Spleen (tissue), 11 donors: ENCODE data around the gene CYTH4. TPM values are rescaled to one million over a fixed set of nuclear protein-coding genes. Genes with fewer than 3 reads are reported as not detected.

Experiments
- DNase-seq: peaks from one replicate; pipeline ENCODE4 v3.0.0-alpha.2; 2020
- H3K27ac ChIP-seq, 8 donors: fragments of 200-600 bp; sonication (generic) in 7 of 8; 1 replicate in 4 of 8; 2 replicates in 4 of 8; pipeline versions ENCODE4 v1.5.0 to v1.8.0; 2016 to 2021; ENCODE audit warnings: inconsistent platforms in 4 of 8, mild to moderate bottlenecking in 4 of 8, moderate library complexity in 1 of 8
- H3K27me3 ChIP-seq, 7 donors: fragments of 200-600 bp; sonication (generic) in 6 of 7; replicated peaks in 1 of 7; 1 replicate in 4 of 7; 2 replicates in 3 of 7; pipeline versions ENCODE4 v1.5.0 to v1.8.0; 2016 to 2021; ENCODE audit warnings: inconsistent platforms in 3 of 7, mild to moderate bottlenecking in 1 of 7
- H3K36me3 ChIP-seq, 6 donors: fragments of 200-600 bp; sonication (generic) in 5 of 6; 1 replicate in 4 of 6; 2 replicates in 2 of 6; pipeline versions ENCODE4 v1.5.0 to v1.8.0; 2016 to 2021; ENCODE audit warnings: inconsistent platforms in 2 of 6
- H3K4me1 ChIP-seq, 6 donors: fragments of 200-600 bp; sonication (generic) in 5 of 6; 1 replicate in 3 of 6; 2 replicates in 3 of 6; pipeline versions ENCODE4 v1.5.0 to v1.8.0; 2016 to 2021; ENCODE audit warnings: inconsistent platforms in 3 of 6
- H3K4me3 ChIP-seq, 8 donors: fragments of 200-600 bp; sonication (generic) in 7 of 8; 1 replicate in 4 of 8; 2 replicates in 4 of 8; pipeline versions ENCODE4 v1.5.0 to v1.8.0; 2016 to 2021; ENCODE audit warnings: inconsistent platforms in 4 of 8, mild to moderate bottlenecking in 4 of 8, moderate library complexity in 2 of 8
- H3K9me3 ChIP-seq, 8 donors: fragments of 200-600 bp; sonication (generic) in 7 of 8; 1 replicate in 4 of 8; 2 replicates in 4 of 8; pipeline versions ENCODE4 v1.5.0 to v1.8.0; 2016 to 2021; ENCODE audit warnings: inconsistent platforms in 4 of 8
- CTCF ChIP-seq, 11 experiments: fragments of 200-600 bp in 7 of 11; fragments of 450-650 bp in 4 of 11; sonication (generic) in 4 of 11; IDR thresholded peaks in 8 of 11; conservative IDR thresholded peaks in 3 of 11; 1 replicate in 7 of 11; 2 replicates in 4 of 11; pipeline versions ENCODE4 v1.4.0 to v1.8.0; 2016 to 2021; ENCODE audit warnings: antibody characterized with exemption in 11 of 11, inconsistent platforms in 4 of 11, mild to moderate bottlenecking in 1 of 11
- POLR2A ChIP-seq, 3 donors: fragments of 450-650 bp; IDR thresholded peaks; one replicate each; pipeline ENCODE4 v1.5.1; 2017; ENCODE audit warnings: antibody characterized with exemption in 3 of 3, mild to moderate bottlenecking in 1 of 3
- POLR2AphosphoS5 ChIP-seq, 3 donors: sonication (generic); formaldehyde crosslinking; IDR thresholded peaks; one replicate each; pipeline ENCODE4 v1.5.1; 2017; ENCODE audit warnings: antibody characterized with exemption in 3 of 3
- WGBS, 5 donors: extraction: QIAGEN DNeasy Blood & Tissue Kit in 3 of 5; methylation state at CpG; one replicate each; pipeline versions ENCODE4 v1.1.5 to v1.1.7; 2013 to 2018; 5-methylcytosine and 5-hydroxymethylcytosine counted together
- intact Hi-C: fragments of 100-400 bp; cut with DNase I; formaldehyde crosslinking; loops from one replicate; pipeline ENCODE4 v1.15.0; 2023; ENCODE audit warnings: low total_unique reads
- polyA plus RNA-seq, 3 donors: library from polyadenylated mRNA; stranded (reverse); fragments of 200-250 nt; gene quantifications; one replicate each; pipeline ENCODE4 v1.2.1, GENCODE V29; 2013
- total RNA-seq, 7 donors: library from RNA; depleted of rRNA in 3 of 7; stranded (reverse); fragments of >200 nt in 3 of 7; fragmentation: NEBNext Ultra II Directional in 4 of 7; extraction: Animal tissue kit (Norgen Biotek cat#: 25700) in 4 of 7; gene quantifications; one replicate each; pipeline versions ENCODE4 v1.1.0 to v1.2.1, GENCODE V29; 2016 to 2021
- donor health status: healthy with polysubstance abuse.
- donor health status: DM: no; HTN: no; CAD: no; lungs with moderate emphysema.
- donor health status: DM: no; HTN: no; CAD: no.
- donor health status: Bipolar disorder and iron deficiency.
- donor health status: healthy.
- donor health status: DM: no; HTN: no; CAD: no.
- donor health status: DM: yes; HTN: yes; CAD: no.

CYTH4 gene
- total and polyA plus RNA-seq, 10 donors, result 35.3 to 238 (median 104) TPM

- Histone ChIP-seq H3K4me1 (peaks cover 0 to 9% (median 0%) of the 10 kb centered on the region in 6 donors), H3K36me3 (no peaks in the 10 kb centered on the region), H3K4me3 (no peak overlapping the region), H3K27ac (no peak overlapping the region), H3K9me3 (no peaks in the 10 kb centered on the region), H3K27me3 (peaks cover 0 to 3% (median 0%) of the 10 kb centered on the region in 7 donors)
- TF ChIP-seq CTCF (IDR thresholded peaks at IDR 0.05 in 8 of 11, conservative IDR thresholded peaks at IDR 0.05 in 3 of 11) (no peak), POLR2AphosphoS5 (IDR thresholded peaks at IDR 0.05) (no peak), POLR2A (IDR thresholded peaks at IDR 0.05) (no peak)
- intact Hi-C loops, result no loop called here
- no peak for DNase-seq
- 62 to 70% (median 65%) methylated on average over 3 of the region's 3 CpGs for WGBS, 5 donors
Measured at GRCh38 chr22:37362621-37363020, 80.3 kb downstream of the CYTH4 start.

GRCh38 chr22:37363261-37363992 lies 81.1 kb downstream of the CYTH4 start:
- H3K4me1 ChIP-seq, result peaks cover 0 to 9% (median 0%) of the 10 kb centered on the region in 6 donors
- H3K4me3 ChIP-seq, result no peak overlapping the region
- no peak for DNase-seq
- H3K27me3 ChIP-seq, result no peaks in the 10 kb centered on the region
- H3K9me3 ChIP-seq, result no peaks in the 10 kb centered on the region
- no peak overlapping the region for H3K27ac ChIP-seq
- no peaks in the 10 kb centered on the region for H3K36me3 ChIP-seq
- 85 to 93% (median 90%) methylated on average over 15 of the region's 15 CpGs for WGBS, 5 donors
- TF ChIP-seq POLR2AphosphoS5 (IDR thresholded peaks at IDR 0.05) (no peak), CTCF (IDR thresholded peaks at IDR 0.05 in 8 of 11, conservative IDR thresholded peaks at IDR 0.05 in 3 of 11) (no peak), POLR2A (IDR thresholded peaks at IDR 0.05) (no peak)
- intact Hi-C loops, result no loop called here

Other genes with a start within 250 kb of the CYTH4 start
- gene KCTD17, start 230.8 kb upstream of the CYTH4 start, total RNA-seq, result 10 to 100 TPM; 13.5 to 21.5 (median 17.9) TPM
- gene KCTD17, start 230.8 kb upstream of the CYTH4 start, polyA plus RNA-seq, result 10 to 100 TPM; 10.7 to 27.5 (median 13.0) TPM
- gene TMPRSS6, start 172.8 kb upstream of the CYTH4 start, total RNA-seq, result under 1 TPM in 2 of 7 donors, not detected in 5; 0.54 to 0.55 TPM
- gene TMPRSS6, start 172.8 kb upstream of the CYTH4 start, polyA plus RNA-seq, result under 1 TPM; 0.09 to 0.28 (median 0.26) TPM
- 10 to 100 TPM; 20.6 to 75.2 (median 51.5) TPM for gene IL2RB, start 132.6 kb upstream of the CYTH4 start, total RNA-seq
- gene IL2RB, start 132.6 kb upstream of the CYTH4 start, polyA plus RNA-seq, result 1 to 10 TPM; 3.7 to 5.9 (median 3.9) TPM
- 10 to 100 TPM in 1 of 7 donors, 1 to 10 TPM in 6; 5.3 to 10.3 (median 6.9) TPM for gene C1QTNF6, start 94.3 kb upstream of the CYTH4 start, total RNA-seq
- 1 to 10 TPM; 7.7 to 8.9 (median 8.8) TPM for gene C1QTNF6, start 94.3 kb upstream of the CYTH4 start, polyA plus RNA-seq
- gene SSTR3, start 70.0 kb upstream of the CYTH4 start, total RNA-seq, result 1 to 10 TPM in 3 of 7 donors, under 1 TPM in 4; 0.56 to 2.0 (median 0.95) TPM
- gene SSTR3, start 70.0 kb upstream of the CYTH4 start, polyA plus RNA-seq, result 1 to 10 TPM; 1.2 to 2.0 (median 1.5) TPM
- 100 to 1,000 TPM; 270 to 493 (median 363) TPM for gene RAC2, start 38.2 kb upstream of the CYTH4 start, total RNA-seq
- gene RAC2, start 38.2 kb upstream of the CYTH4 start, polyA plus RNA-seq, result 100 to 1,000 TPM; 389 to 421 (median 410) TPM
- gene ELFN2, start 145.0 kb downstream of the CYTH4 start, total RNA-seq, result under 1 TPM in 6 of 7 donors, not detected in 1; 0.05 to 0.19 (median 0.10) TPM
- gene ELFN2, start 145.0 kb downstream of the CYTH4 start, polyA plus RNA-seq, result under 1 TPM; 0.02 to 0.10 (median 0.02) TPM
- gene MFNG, start 203.9 kb downstream of the CYTH4 start, total RNA-seq, result 100 to 1,000 TPM in 4 of 7 donors, 10 to 100 TPM in 3; 93.5 to 138 (median 101) TPM
- gene MFNG, start 203.9 kb downstream of the CYTH4 start, polyA plus RNA-seq, result 10 to 100 TPM; 38.7 to 65.8 (median 51.1) TPM
- gene CARD10, start 236.9 kb downstream of the CYTH4 start, total RNA-seq, result 10 to 100 TPM in 4 of 7 donors, 1 to 10 TPM in 3; 6.9 to 12.5 (median 11.3) TPM
- gene CARD10, start 236.9 kb downstream of the CYTH4 start, polyA plus RNA-seq, result 1 to 10 TPM; 2.5 to 9.1 (median 5.7) TPM